PFSK-1 (cell line): ENCODE results near the gene MTFR1L.

Source experiments
- POLR2AphosphoS5 ChIP-seq: IDR thresholded peaks from 2 replicates; pipeline ENCODE4 v1.6.1; 2012; ENCODE audit warnings: low read depth, mild to moderate bottlenecking, control low read depth, low read length, moderate library complexity
- SIN3A ChIP-seq: IDR thresholded peaks from 2 replicates; pipeline ENCODE4 v1.6.1; 2012; ENCODE audit warnings: mild to moderate bottlenecking, low read length, moderate library complexity, borderline replicate concordance; ENCODE audit not compliant: insufficient read depth
- TAF1 ChIP-seq: IDR thresholded peaks from 2 replicates; pipeline ENCODE4 v1.6.1; 2012; ENCODE audit warnings: low read length, control low read depth, borderline replicate concordance; ENCODE audit not compliant: insufficient read depth

DNA sequence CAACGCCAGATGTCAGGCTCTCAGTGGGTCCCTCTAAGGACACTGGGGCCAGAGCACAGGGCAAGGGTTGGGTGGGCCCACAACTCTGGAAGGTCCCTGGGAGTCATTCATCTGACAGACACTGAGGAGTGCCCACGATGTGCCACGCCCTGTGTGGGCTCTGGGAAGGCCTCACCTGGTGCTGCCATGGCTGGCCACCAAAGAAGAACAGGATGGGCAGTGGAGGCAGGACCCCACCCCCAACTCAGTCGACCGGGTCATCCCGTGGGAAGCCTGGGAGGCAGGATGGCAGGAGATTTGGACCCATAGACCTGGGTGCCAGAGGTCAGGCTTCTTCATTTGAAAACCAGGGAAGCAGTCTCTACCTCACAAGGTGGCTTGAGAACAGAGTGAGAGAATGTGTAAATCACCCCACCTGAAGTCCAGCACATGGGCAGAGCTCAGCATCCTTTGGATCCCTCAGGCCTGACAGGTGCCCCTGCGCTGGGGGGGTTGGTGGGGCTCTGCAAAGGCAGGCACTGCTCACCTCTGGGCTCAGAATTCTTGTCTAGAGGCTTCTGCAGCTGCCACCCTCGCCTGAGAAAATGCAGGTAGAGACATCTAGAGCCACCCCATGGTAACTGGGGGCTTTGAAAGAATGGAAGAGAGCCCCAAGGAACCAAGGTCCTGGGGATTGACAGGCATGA, 20.9 kb upstream of the MTFR1L start:
- TF ChIP-seq SIN3A: no peak
- TF ChIP-seq POLR2AphosphoS5: no peak
- TF ChIP-seq TAF1: no peak
